NCI-H146 (cell line): ENCODE data around the gene MBOAT2.

ENCODE experiments used
- DNase-seq: peaks from one replicate; lab custom pipeline; 2025; lab: John Stamatoyannopoulos, UW

Gene MBOAT2

GRCh38 chr2:8858264-8858663 is 145.2 kb downstream of the MBOAT2 start:
- no peak for DNase-seq

DNA sequence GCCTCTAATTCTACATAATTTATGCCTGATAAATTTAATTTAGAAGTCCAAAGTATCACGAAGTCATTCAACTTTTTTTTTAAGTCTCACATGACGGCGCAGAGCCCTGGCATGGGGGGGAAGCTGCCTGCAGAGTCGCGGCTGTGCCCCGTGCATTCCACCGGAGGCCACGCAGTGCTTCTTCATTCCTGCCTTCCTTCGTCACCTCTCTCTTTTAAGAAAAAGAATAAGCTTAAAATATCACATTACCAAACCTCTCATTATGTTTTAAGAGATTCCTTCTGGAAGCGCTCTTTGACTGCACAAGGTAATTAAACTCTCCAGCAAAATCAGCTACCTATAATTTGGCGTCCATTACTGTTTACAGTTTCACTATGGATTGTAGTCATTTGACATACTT is 145.8 kb downstream of the MBOAT2 start:
- no peak for DNase-seq

GRCh38 chr2:8856176-8856575 is 147.3 kb downstream of the MBOAT2 start:
- no peak for DNase-seq

- no peak for DNase-seq
Observed at GRCh38 chr2:8855010-8855409, 148.5 kb downstream of the MBOAT2 start.

- DNase-seq: no peak
Observed at GRCh38 chr2:8853426-8853825, 150.1 kb downstream of the MBOAT2 start.

GRCh38 chr2:8851811-8852560 is 151.5 kb downstream of the MBOAT2 start:
- no peak for DNase-seq

GRCh38 chr2:8850845-8851487 is 152.5 kb downstream of the MBOAT2 start:
- no peak for DNase-seq

DNA sequence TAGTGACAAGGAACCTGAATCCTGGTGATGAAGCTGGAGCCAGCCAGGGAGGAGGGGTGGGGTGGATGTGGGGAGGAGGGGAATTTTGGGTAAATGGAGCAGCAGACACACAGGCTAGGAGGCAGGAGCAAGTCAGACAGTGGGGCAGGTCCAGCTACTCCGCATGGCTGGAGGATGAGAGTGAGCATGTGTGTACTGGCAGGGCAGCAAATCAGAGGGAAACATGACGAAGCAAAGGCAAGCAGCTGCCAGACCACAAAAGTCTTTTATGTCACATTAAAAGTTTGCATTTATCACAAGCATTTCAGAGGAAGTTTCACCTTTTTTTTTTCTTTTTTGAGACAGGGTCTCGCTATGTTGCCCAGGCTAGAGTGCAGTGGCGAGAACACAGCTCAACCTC is 154.2 kb downstream of the MBOAT2 start:
- no peak for DNase-seq

DNA sequence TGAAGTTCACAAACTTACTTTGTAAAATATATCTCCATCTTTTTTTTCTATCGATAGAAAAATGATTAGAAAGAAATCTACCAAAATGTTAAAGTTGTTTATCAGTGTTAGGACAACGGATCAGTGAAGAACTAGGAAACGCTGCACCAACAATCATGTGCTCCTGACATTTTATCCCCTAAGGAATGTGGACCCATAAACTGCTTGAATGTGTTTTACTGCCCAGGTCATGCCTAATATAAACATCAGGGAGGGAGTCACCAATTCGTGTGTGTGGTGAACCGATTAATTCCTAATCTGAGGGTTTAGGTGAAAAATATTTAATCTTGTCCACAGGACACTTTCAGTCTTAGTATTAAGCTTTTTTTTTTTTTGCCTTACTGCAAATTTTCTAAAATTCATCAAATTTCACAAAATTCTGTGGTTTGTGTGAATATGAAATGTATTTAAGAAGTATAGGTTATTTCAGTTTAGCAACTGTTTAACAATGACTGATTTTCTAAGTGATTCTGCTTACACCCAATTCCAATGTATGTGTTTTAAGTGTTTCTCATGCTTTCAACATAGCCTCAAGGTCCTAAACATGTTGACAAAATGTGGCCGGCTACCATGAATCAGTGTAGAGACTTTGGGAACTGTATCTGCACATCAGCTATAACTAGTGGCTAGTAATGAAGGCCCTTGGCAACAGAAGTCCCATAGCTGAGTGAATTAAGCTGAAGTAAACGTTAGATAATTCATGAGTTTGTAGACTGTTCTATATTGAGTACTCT is 155.0 kb downstream of the MBOAT2 start:
- no peak for DNase-seq

DNA sequence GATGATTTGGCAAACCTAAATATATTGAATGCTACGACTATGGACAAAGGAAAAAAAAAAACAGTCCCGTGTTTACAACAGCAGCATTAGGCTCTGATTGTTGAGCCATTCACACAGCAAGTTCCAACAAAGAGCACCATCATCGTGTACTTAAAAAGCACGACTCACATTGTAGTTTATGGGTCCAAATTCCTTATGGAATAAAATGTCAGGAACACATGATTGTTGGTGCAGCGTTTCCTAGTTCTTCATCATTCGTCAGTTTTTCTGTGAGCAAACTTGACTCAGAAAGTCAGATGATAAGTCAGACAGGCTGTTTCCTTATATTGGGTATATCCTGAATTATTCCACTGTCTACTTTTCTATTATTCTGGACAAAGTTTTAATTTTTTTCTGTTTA is 156.1 kb downstream of the MBOAT2 start:
- DNase-seq: no peak

- no peak for DNase-seq
Observed at GRCh38 chr2:8841932-8842331, 161.6 kb downstream of the MBOAT2 start.

GRCh38 chr2:8840475-8841091 is 162.9 kb downstream of the MBOAT2 start:
- DNase-seq: no peak

- no peak for DNase-seq
Observed at GRCh38 chr2:8839189-8839965, 164.1 kb downstream of the MBOAT2 start.

- DNase-seq: no peak
Observed at GRCh38 chr2:8837795-8838140, 165.7 kb downstream of the MBOAT2 start.

- DNase-seq: peak; percentile 88
Observed at GRCh38 chr2:8836971-8837794, 166.3 kb downstream of the MBOAT2 start, which contains the start of gene KIDINS220. TSS of gene KIDINS220 (minus strand) at chr2:8837613. CDS start at chr2:8827093, 10,520 bp downstream.

- DNase-seq: no peak
Observed at GRCh38 chr2:8835279-8835678, 168.2 kb downstream of the MBOAT2 start.

- no peak for DNase-seq
Observed at GRCh38 chr2:8833853-8834252, 169.6 kb downstream of the MBOAT2 start.

DNA sequence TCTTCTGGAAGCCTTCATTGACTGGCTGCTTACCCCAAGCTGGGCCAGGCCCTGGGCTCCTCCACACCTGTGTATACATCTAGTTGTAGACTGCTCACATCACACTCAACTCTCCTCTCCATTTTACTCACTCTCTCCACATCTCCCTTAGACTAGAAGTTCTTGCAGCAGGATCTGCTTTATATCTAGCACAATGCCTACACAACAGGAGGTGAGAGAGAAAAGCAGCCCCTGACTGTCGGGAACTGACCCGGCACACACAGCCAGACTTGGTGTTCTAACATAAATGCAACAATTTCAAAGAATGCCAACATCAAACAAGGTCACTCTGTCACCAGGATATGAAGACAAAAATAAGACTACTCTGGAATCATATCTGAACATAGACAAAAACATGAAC is 172.0 kb downstream of the MBOAT2 start:
- DNase-seq: no peak

GRCh38 chr2:8827729-8828128 is 175.8 kb downstream of the MBOAT2 start:
- no peak for DNase-seq

- no peak for DNase-seq
Observed at GRCh38 chr2:8822218-8822617, 181.3 kb downstream of the MBOAT2 start.
